Stomach (tissue), 4 donors: Measurements from ENCODE around the gene CAMTA2.
"Not testable (repeated sequence)": the region's sequence is repeated elsewhere in the genome, so short reads cannot be mapped to it uniquely, and the experiment has no call there.

Experiments
- EP300 ChIP-seq: sonication (generic); formaldehyde crosslinking; IDR thresholded peaks from one replicate; pipeline ENCODE4 v1.6.1; 2017; ENCODE audit warnings: antibody characterized with exemption
- POLR2A ChIP-seq, 4 donors: fragments of 450-650 bp; IDR thresholded peaks; one replicate each; pipeline ENCODE4 v1.6.1; 2016; ENCODE audit warnings: antibody characterized with exemption in 4 of 4, control low read depth in 2 of 4, mild to moderate bottlenecking in 1 of 4, moderate library complexity in 1 of 4
- TF ChIP-seq, protein P1 (sequence below), 7 experiments: fragments of 450-650 bp in 4 of 7; fragments of 200-600 bp in 3 of 7; sonication (generic) in 3 of 7; IDR thresholded peaks; one replicate each; pipeline ENCODE4 v1.5.1; 2016 to 2019; ENCODE audit warnings: antibody characterized with exemption in 7 of 7, control low read depth in 2 of 7, mild to moderate bottlenecking in 1 of 7

GRCh38 chr17:5030168-5030567, 42.7 kb upstream of the CAMTA2 start:
- TF ChIP-seq, protein P1, sequence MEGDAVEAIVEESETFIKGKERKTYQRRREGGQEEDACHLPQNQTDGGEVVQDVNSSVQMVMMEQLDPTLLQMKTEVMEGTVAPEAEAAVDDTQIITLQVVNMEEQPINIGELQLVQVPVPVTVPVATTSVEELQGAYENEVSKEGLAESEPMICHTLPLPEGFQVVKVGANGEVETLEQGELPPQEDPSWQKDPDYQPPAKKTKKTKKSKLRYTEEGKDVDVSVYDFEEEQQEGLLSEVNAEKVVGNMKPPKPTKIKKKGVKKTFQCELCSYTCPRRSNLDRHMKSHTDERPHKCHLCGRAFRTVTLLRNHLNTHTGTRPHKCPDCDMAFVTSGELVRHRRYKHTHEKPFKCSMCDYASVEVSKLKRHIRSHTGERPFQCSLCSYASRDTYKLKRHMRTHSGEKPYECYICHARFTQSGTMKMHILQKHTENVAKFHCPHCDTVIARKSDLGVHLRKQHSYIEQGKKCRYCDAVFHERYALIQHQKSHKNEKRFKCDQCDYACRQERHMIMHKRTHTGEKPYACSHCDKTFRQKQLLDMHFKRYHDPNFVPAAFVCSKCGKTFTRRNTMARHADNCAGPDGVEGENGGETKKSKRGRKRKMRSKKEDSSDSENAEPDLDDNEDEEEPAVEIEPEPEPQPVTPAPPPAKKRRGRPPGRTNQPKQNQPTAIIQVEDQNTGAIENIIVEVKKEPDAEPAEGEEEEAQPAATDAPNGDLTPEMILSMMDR (IDR thresholded peaks at IDR 0.05): not testable (repeated sequence)
- TF ChIP-seq POLR2A (IDR thresholded peaks at IDR 0.05); EP300: not testable (repeated sequence)
